Measurements from ENCODE around the gene MRPL11. TPM values are rescaled to one million over a fixed set of nuclear protein-coding genes. Genes with fewer than 3 reads are reported as not detected.
A peak's percentile ranks its signal among the peaks of the same experiment; 100 is the strongest.

MRPL11 gene
- total RNA-seq, result 10 to 100 TPM; 43.1 to 47.0 TPM
- long read RNA-seq, transcript MRPL11-201 (5 exons, 1,605 nt), result major isoform, 8 of 11 reads
- long read RNA-seq, partial matches to known transcripts, result 2 of 11 reads
- long read RNA-seq, other reads (novel, unspliced or antisense), result 1 of 11 reads

GRCh38 chr11:66438504-66439466, at the start of gene MRPL11:
TSS of gene MRPL11 (minus strand) at chr11:66438848. CDS start at chr11:66438754, 94 bp downstream.
- ATAC-seq, result peak; percentile 99
- intact Hi-C loops (cut with DNase I), result no loop called here

GRCh38 chr11:66484806-66485380, 46.2 kb upstream of the MRPL11 start:
- intact Hi-C loops (cut with DNase I), result no loop called here
- no peak for DNase-seq

More at GRCh38 chr11:66438504-66439466, at the start of gene MRPL11:
- DNase-seq, result peak; percentile 91

GRCh38 chr11:66480117-66480938, 41.7 kb upstream of the MRPL11 start, which contains the start of gene DPP3:
TSS of gene DPP3 (plus strand) at chr11:66480434. CDS start at chr11:66482201, 1,767 bp downstream.
- DNase-seq (peak; percentile 98), ATAC-seq (peak; percentile 96 to 98)
- intact Hi-C loops (cut with DNase I), result no loop called here

More at GRCh38 chr11:66484806-66485380, 46.2 kb upstream of the MRPL11 start:
- ATAC-seq, result no peak

GRCh38 chr11:66479394-66480116, 40.9 kb upstream of the MRPL11 start:
- peak; percentile 39 to 46 for ATAC-seq
- DNase-seq, result peak; percentile 60
- intact Hi-C loops (cut with DNase I), result no loop called here

- DNase-seq, result no peak
- no peak for ATAC-seq
- intact Hi-C loops (cut with DNase I), result no loop called here
Measured at GRCh38 chr11:66478729-66479393, 40.2 kb upstream of the MRPL11 start.

- ATAC-seq, result no peak
- intact Hi-C loops (cut with DNase I), result no loop called here
- DNase-seq, result no peak
Measured at GRCh38 chr11:66477263-66478201, 38.9 kb upstream of the MRPL11 start.

GRCh38 chr11:66476841-66477251, 38.2 kb upstream of the MRPL11 start:
- intact Hi-C loops (cut with DNase I), result no loop called here
- DNase-seq (no peak), ATAC-seq (no peak)

- no peak for DNase-seq
- intact Hi-C loops (cut with DNase I), result no loop called here
Measured at GRCh38 chr11:66476173-66476840, 37.7 kb upstream of the MRPL11 start.

GRCh38 chr11:66475349-66476172, 36.9 kb upstream of the MRPL11 start:
- ATAC-seq, result no peak
- intact Hi-C loops (cut with DNase I), result no loop called here
- no peak for DNase-seq

More at GRCh38 chr11:66476173-66476840, 37.7 kb upstream of the MRPL11 start:
- no peak for ATAC-seq

- DNase-seq (no peak), ATAC-seq (no peak)
- intact Hi-C loops (cut with DNase I), result no loop called here
Measured at GRCh38 chr11:66473608-66474515, 35.2 kb upstream of the MRPL11 start.

GRCh38 chr11:66473167-66473566, 34.5 kb upstream of the MRPL11 start:
- intact Hi-C loops (cut with DNase I), result no loop called here
- no peak for ATAC-seq

GRCh38 chr11:66472054-66472453, 33.4 kb upstream of the MRPL11 start:
- intact Hi-C loops (cut with DNase I), result no loop called here
- ATAC-seq (no peak), DNase-seq (no peak)

More at GRCh38 chr11:66473167-66473566, 34.5 kb upstream of the MRPL11 start:
- DNase-seq, result no peak

- ATAC-seq, result no peak
- no peak for DNase-seq
- intact Hi-C loops (cut with DNase I), result no loop called here
Measured at GRCh38 chr11:66471142-66471541, 32.5 kb upstream of the MRPL11 start.

- intact Hi-C loops (cut with DNase I), result no loop called here
- ATAC-seq (no peak), DNase-seq (no peak)
Measured at GRCh38 chr11:66470015-66470414, 31.4 kb upstream of the MRPL11 start.

All from left cardiac atrium (tissue), 4 donors.